ENCODE data around the gene IDH3G. TPM values are rescaled to one million over a fixed set of nuclear protein-coding genes. Genes with fewer than 3 reads are reported as not detected.

The IDH3G gene
- total and polyA plus RNA-seq, 3 donors from 2014 or later = 52.4 to 83.1 (median 74.9) TPM

DNA sequence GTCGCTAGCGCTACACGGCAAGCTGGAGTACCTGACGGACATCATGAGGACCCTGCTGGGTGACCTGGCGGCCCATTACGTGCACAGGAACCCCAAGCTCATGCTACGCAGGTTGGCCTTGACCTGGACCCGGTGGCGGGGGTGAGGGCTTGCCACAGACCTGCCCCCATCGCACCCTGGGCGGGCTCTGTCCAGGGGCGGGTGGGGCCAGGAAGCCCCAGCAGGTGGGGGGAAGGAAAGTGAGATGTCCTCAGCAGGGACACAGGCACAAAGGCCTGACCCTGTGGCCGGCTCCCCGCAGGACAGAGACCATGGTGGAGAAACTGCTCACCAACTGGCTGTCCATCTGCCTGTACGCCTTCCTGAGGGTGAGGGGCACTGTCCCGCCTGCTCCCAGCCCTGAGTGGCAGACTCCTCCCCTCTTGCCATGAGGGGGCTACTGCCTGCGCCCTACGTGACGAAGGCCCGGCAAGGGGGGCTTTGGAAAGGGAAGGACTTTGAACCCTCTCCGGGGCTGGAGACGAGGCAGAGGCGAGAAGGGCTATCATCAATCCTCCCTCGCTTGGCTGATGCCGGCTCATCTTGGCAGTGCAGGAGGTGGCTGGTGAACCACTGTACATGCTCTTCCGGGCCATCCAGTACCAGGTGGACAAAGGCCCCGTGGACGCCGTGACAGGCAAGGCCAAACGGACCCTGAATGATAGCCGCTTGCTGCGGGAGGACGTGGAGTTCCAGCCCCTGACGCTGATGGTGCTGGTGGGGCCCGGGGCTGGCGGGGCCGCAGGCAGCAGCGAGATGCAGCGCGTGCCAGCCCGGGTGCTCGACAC lies 18.7 kb downstream of the IDH3G start:
- WGBS, 2 donors = 88% methylated on average over 14 of the region's 42 CpGs; no CpG with 5 or more reads in 1 of the 2 donors
- no peak for TF ChIP-seq POLR2A (IDR thresholded peaks at IDR 0.05)
- Histone ChIP-seq H3K9me3 (no peaks in the 10 kb centered on the region), H3K4me1 (no peaks in the 10 kb centered on the region), H3K27ac (no peak overlapping the region), H3K27me3 (no peaks in the 10 kb centered on the region), H3K4me3 (no peak overlapping the region), H3K36me3 (ENCODE audit: low read depth, missing control alignments) (no peaks in the 10 kb centered on the region)
- no peak for DNase-seq
- intact Hi-C loops (cut with DNase I; ENCODE audit: low total_unique reads) = no loop called here

DNA sequence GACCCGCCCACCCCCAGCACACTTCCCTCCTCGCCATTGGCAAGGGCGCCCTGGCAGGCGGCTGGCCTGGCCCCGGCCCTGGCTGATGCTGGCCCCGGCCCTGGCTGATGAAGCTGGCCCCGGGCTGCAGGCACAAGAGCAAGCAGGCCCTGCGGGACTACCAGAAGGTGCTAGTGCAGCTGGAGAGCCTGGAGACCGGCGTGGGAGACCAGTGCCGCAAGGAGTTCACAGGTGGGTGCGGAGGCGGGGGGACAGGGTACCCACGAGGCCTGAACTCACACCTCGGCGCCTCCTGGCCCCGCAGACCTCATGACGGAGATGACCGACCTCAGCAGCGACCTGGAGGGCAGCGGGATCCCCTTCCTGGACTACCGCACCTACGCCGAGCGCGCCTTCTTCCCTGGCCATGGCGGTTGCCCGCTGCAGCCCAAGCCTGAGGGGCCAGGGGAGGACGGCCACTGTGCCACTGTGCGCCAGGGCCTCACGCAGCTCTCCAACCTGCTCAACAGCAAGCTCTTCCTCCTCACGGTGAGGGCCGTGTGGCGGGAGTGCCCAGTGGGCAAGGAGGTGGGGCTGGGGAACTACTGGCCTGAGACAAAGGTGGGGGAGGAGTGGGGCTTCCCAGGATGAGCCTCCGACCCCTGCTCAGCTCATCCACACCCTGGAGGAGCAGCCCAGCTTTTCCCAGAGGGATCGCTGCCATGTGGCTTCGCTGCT lies 19.4 kb downstream of the IDH3G start:
- no peak overlapping the region for H3K27ac ChIP-seq
- intact Hi-C loops (cut with DNase I; ENCODE audit: low total_unique reads) = no loop called here
- no peaks in the 10 kb centered on the region for H3K36me3 ChIP-seq (ENCODE audit: low read depth, missing control alignments)
- TF ChIP-seq POLR2A (IDR thresholded peaks at IDR 0.05) (no peak), CTCF (IDR thresholded peaks at IDR 0.05) (no peak)
- 95% methylated on average over 31 of the region's 37 CpGs; no CpG with 5 or more reads in 1 of the 2 donors for WGBS, 2 donors
- H3K4me1 ChIP-seq = no peaks in the 10 kb centered on the region
- DNase-seq = no peak
- no peak overlapping the region for H3K4me3 ChIP-seq
- no peaks in the 10 kb centered on the region for H3K9me3 ChIP-seq
- no peaks in the 10 kb centered on the region for H3K27me3 ChIP-seq

DNA sequence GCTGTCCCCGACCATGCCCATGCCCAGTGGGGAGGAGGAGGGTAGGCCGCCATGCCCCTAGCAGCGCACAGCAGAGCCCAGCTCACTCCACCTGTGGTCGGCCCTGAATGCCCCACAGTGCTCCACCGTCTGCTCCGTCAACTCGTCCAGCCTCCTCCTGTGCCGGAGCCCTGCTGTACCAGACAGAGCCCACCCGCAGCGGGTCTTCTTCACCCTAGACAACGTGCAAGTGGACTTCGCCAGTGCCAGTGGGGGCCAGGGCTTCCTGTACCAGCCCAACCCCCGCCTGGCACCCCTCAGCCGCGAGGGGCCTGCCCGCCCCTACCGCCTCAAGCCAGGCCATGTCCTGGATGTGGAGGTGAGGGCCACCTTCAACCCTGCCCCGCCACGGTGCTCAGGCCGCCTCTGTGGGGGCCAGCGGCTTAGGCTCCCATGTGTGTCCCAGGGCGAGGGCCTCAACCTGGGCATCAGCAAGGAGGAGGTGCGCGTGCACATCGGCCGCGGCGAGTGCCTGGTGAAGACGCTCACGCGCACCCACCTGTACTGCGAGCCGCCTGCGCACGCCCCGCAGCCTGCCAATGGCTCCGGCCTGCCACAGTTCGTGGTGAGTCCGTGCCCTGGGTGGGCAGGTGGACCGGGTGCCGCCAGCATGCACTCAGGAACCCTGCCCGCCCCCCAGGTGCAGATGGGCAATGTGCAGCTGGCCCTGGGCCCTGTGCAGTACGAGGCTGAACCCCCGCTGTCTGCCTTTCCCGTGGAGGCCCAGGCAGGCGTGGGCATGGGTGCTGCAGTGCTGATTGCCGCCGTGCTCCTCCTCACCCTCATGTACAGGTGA lies 20.2 kb downstream of the IDH3G start:
- 93% methylated on average over 7 of the region's 48 CpGs; no CpG with 5 or more reads in 1 of the 2 donors for WGBS, 2 donors
- no peak for TF ChIP-seq POLR2A (IDR thresholded peaks at IDR 0.05)
- no peak for TF ChIP-seq CTCF (IDR thresholded peaks at IDR 0.05)
- Histone ChIP-seq H3K4me1 (no peaks in the 10 kb centered on the region), H3K27ac (no peak overlapping the region), H3K36me3 (ENCODE audit: low read depth, missing control alignments) (no peaks in the 10 kb centered on the region), H3K9me3 (no peaks in the 10 kb centered on the region), H3K27me3 (no peaks in the 10 kb centered on the region), H3K4me3 (no peak overlapping the region)
- DNase-seq = no peak
- intact Hi-C loops (cut with DNase I; ENCODE audit: low total_unique reads) = no loop called here

GRCh38 chrX:153773218-153773611 lies 21.0 kb downstream of the IDH3G start:
- TF ChIP-seq CTCF (IDR thresholded peaks at IDR 0.05) = no peak
- no peak for TF ChIP-seq POLR2A (IDR thresholded peaks at IDR 0.05)
- 98% methylated on average over 11 of the region's 23 CpGs; no CpG with 5 or more reads in 1 of the 2 donors for WGBS, 2 donors
- Histone ChIP-seq H3K27ac (no peak overlapping the region), H3K4me3 (no peak overlapping the region), H3K27me3 (no peaks in the 10 kb centered on the region), H3K36me3 (ENCODE audit: low read depth, missing control alignments) (no peaks in the 10 kb centered on the region), H3K4me1 (no peaks in the 10 kb centered on the region), H3K9me3 (no peaks in the 10 kb centered on the region)
- DNase-seq = no peak
- intact Hi-C loops (cut with DNase I; ENCODE audit: low total_unique reads) = no loop called here

Data from testis (tissue), 3 donors.